CD8-positive, alpha-beta memory T cell (primary cell): ENCODE results near the gene HAPLN1. TPM values are rescaled to one million over a fixed set of nuclear protein-coding genes. Genes with fewer than 3 reads are reported as not detected.

Experiments used
- CTCF ChIA-PET: fragments of 350-600 bp; sonication (Branson Sonifier 250); formaldehyde crosslinking; loops from one replicate; lab custom pipeline; 2021; ENCODE audit warnings: antibody characterized with exemption; lab: Charles Lee
- POLR2A ChIA-PET: fragments of 350-600 bp; sonication (Branson Sonifier 250); formaldehyde crosslinking; loops from one replicate; lab custom pipeline; 2021; ENCODE audit warnings: antibody characterized with exemption; lab: Charles Lee
- DNase-seq, 5 donors: peaks; one replicate each; pipeline versions ENCODE4 v3.0.0 to v3.0.0-alpha.2; 2020 to 2022; ENCODE audit warnings: mixed read lengths in 1 of 5
- H3K27ac ChIP-seq: one replicate; pipeline ENCODE4 v1.7.0; 2013; ENCODE audit warnings: low read depth, mild to moderate bottlenecking, low read length, moderate library complexity
- H3K27me3 ChIP-seq: 2 replicates; pipeline ENCODE4 v1.7.0; 2013; ENCODE audit warnings: low read length, mild to moderate bottlenecking; ENCODE audit not compliant: insufficient read depth, poor library complexity, severe bottlenecking
- H3K36me3 ChIP-seq: 2 replicates; pipeline ENCODE4 v1.7.0; 2013; ENCODE audit warnings: mild to moderate bottlenecking, low read length, moderate library complexity; ENCODE audit not compliant: insufficient read depth
- H3K4me1 ChIP-seq: 2 replicates; pipeline ENCODE4 v1.7.0; 2013; ENCODE audit warnings: mild to moderate bottlenecking, low read length, moderate library complexity; ENCODE audit not compliant: insufficient read depth
- H3K4me3 ChIP-seq: 2 replicates; pipeline ENCODE4 v1.7.0; 2013; ENCODE audit warnings: mild to moderate bottlenecking, low read length
- H3K9me3 ChIP-seq: 2 replicates; pipeline ENCODE4 v1.7.0; 2013; ENCODE audit warnings: mild to moderate bottlenecking, low read length
- H3K27ac Mint-ChIP-seq, 8 donors: one replicate each; pipeline ENCODE4 v1.8.0; 2020 to 2021; ENCODE audit warnings: mixed read lengths in 8 of 8, mild to moderate bottlenecking in 6 of 8, inconsistent platforms in 3 of 8, moderate library complexity in 3 of 8
- H3K27me3 Mint-ChIP-seq, 2 donors: one replicate each; pipeline ENCODE4 v1.8.0; 2020 to 2021; ENCODE audit warnings: mixed read lengths in 2 of 2, mild to moderate bottlenecking in 1 of 2, moderate library complexity in 1 of 2
- H3K36me3 Mint-ChIP-seq, 3 donors: one replicate each; pipeline ENCODE4 v1.8.0; 2020 to 2021; ENCODE audit warnings: mixed read lengths in 3 of 3, inconsistent platforms in 1 of 3, mild to moderate bottlenecking in 1 of 3
- H3K4me1 Mint-ChIP-seq, 3 donors: one replicate each; pipeline ENCODE4 v1.8.0; 2020 to 2021; ENCODE audit warnings: mixed read lengths in 3 of 3, inconsistent platforms in 1 of 3, mild to moderate bottlenecking in 1 of 3
- H3K4me3 Mint-ChIP-seq, 7 donors: one replicate each; pipeline ENCODE4 v1.8.0; 2020 to 2021; ENCODE audit warnings: mixed read lengths in 7 of 7, mild to moderate bottlenecking in 6 of 7, moderate library complexity in 4 of 7, inconsistent platforms in 2 of 7
- H3K9me3 Mint-ChIP-seq, 5 donors: one replicate each; pipeline ENCODE4 v1.8.0; 2020 to 2022; ENCODE audit warnings: mixed read lengths in 5 of 5, mild to moderate bottlenecking in 3 of 5, moderate library complexity in 2 of 5, inconsistent platforms in 1 of 5
- polyA plus RNA-seq: library from polyadenylated mRNA; unstranded; fragments of 300-500 nt; fragmentation: Illumina TruSeq; gene quantifications from one replicate; pipeline ENCODE4 v1.2.3, GENCODE V29; 2021
- total RNA-seq, 2 experiments: library from RNA; stranded (reverse); gene quantifications; one replicate each; pipeline ENCODE4 v1.2.3, GENCODE V29; 2021

HAPLN1 gene
- not detected for total RNA-seq
- polyA plus RNA-seq: not detected

DNA sequence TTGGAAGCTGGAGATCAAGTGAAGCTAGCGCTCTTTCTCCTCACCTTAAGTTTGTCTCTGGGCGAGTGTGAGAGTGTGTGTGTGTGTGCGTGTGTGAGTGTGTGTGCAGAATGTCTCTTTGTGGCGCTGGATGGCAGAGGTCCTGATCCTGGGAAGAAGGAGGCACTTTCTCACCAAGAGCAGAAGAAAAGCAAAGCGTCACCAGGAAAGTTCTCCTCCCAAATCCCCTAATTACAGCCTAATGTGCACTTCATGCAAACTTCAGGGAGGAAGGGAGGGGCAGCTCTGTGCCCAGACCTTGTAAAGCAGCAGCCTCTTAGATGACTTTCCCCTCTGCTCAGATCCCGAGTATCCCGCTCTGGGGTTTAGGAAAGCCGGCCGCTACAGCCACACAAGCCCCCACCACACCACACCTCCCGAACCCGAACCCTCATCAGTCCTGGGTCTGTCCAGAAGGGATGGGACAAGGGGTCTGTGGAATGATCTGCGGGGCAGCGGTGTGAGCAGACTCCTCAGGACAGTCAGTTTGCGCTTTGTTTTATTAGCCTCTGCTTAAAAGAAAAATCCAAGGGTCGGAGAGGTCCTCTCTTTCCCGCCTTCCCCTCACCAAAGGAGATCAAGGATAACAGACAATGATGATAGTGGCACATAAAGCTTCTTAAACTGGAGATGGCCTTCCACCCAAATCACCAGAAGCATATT lies at the start of gene HAPLN1:
HAPLN1 (minus strand) TSS at position 20 of the 702 bp plus-strand sequence. CDS start 47,332 bp downstream, outside the sequence.
- Mint-ChIP-seq H3K9me3 (no peaks in the 10 kb centered on the region), H3K27ac (no peak within 1 kb of the TSS), H3K4me3 (peak within 1 kb of the TSS in 5 of 7 donors; percentile 49 to 72 (median 70)), H3K4me1 (peaks cover 7 to 19% (median 18%) of the 10 kb centered on the region in 3 donors), H3K36me3 (no peaks in the 10 kb centered on the region), H3K27me3 (peaks cover 30 to 62% of the 10 kb centered on the region in 2 donors)
- no peak within 1 kb of the TSS for H3K4me3 ChIP-seq
- peaks cover 11% of the 10 kb centered on the region for H3K27me3 ChIP-seq
- ChIA-PET POLR2A (no interaction called here), CTCF (interaction anchor here (0.7 kb wide), 1 partner anchor 9 kb away, joined by 3 read pairs; no protein-coding TSS in a partner anchor)
- H3K36me3 ChIP-seq: no peaks in the 10 kb centered on the region
- DNase-seq: no peak
- no peak within 1 kb of the TSS for H3K27ac ChIP-seq
- no peaks in the 10 kb centered on the region for H3K9me3 ChIP-seq
- no peaks in the 10 kb centered on the region for H3K4me1 ChIP-seq

DNA sequence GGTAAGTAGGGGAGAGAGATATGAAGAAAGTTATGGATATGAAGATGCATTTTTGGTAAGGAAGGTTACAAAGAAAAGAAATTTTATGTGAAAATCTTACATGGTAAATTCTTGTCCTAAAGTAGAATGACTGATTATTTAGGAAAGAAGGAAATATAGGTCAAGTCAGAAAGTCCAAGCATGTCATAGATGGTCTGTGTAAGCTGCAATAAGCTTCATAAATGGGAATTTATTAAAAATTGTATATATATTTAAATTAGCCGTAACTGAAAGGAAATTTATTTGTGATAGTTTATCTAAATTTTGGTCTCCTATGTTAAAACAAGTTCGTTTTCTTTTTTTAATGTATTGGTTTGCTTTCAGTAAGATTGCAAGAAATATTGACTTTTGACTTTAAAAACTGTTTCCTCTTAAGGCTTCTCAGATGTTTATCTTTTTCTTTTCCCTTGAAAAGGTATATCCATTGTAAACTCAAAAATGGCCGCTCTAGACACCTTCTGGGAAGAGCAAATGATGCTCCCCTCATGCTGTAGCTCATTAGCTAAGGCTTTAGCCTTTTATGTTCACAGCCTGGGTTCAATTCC lies 46.8 kb upstream of the HAPLN1 start:
- ChIA-PET POLR2A (no interaction called here), CTCF (no interaction called here)
- Mint-ChIP-seq H3K9me3 (peaks cover 2 to 13% (median 9%) of the 10 kb centered on the region in 5 donors), H3K4me1 (no peaks in the 10 kb centered on the region), H3K27ac (no peak overlapping the region), H3K27me3 (no peaks in the 10 kb centered on the region), H3K36me3 (no peaks in the 10 kb centered on the region), H3K4me3 (no peak overlapping the region)
- Histone ChIP-seq H3K4me1 (no peaks in the 10 kb centered on the region), H3K9me3 (no peaks in the 10 kb centered on the region), H3K27ac (no peak overlapping the region), H3K27me3 (no peaks in the 10 kb centered on the region), H3K36me3 (no peaks in the 10 kb centered on the region), H3K4me3 (no peak overlapping the region)
- no peak for DNase-seq

DNA sequence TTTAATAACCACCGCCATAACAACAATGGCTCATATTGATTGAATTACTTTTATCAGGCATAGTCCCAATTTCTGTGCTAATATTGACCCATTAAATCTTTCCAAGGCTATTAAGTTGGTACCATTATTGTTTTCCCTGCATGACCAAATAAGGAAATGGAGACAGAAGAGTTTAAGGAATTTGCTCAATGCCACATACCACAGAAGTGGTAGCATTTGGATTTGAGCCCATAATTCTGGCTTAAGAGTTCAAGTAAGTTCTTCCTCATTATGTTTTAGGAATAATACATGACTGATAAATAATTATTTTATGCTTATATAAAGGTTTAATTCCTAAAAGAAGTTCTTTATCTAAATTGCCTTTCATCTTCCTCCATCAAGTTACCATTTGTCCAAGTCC lies 43.4 kb upstream of the HAPLN1 start:
- CTCF ChIA-PET: no interaction called here
- Mint-ChIP-seq H3K4me3 (no peak overlapping the region), H3K4me1 (no peaks in the 10 kb centered on the region), H3K27me3 (no peaks in the 10 kb centered on the region), H3K36me3 (no peaks in the 10 kb centered on the region), H3K27ac (no peak overlapping the region), H3K9me3 (peaks cover 2 to 13% (median 9%) of the 10 kb centered on the region in 5 donors)
- no peaks in the 10 kb centered on the region for H3K9me3 ChIP-seq
- no peak overlapping the region for H3K4me3 ChIP-seq
- POLR2A ChIA-PET: no interaction called here
- DNase-seq: no peak
- H3K4me1 ChIP-seq: no peaks in the 10 kb centered on the region
- no peak overlapping the region for H3K27ac ChIP-seq
- no peaks in the 10 kb centered on the region for H3K27me3 ChIP-seq
- H3K36me3 ChIP-seq: no peaks in the 10 kb centered on the region

DNA sequence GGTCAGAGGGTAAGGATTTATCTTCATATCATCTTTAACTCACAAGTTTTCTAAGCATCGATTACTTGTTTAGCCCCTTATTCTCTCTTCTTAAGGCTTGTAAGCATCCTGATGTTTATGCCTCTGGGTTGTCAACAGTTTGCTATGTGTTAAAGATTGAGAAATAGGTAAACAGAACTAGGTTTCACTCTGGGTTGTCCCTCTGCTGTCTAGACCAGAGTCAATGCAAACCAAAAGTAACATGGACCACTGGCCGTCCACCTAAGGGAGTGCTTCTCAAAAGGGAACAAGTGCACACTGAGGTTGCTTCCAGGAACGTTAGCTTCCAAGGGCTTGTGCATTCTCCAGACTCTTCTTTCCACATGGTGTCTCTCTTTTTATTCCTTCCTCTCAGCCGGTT lies 39.9 kb upstream of the HAPLN1 start:
- Histone ChIP-seq H3K4me1 (no peaks in the 10 kb centered on the region), H3K36me3 (no peaks in the 10 kb centered on the region), H3K9me3 (no peaks in the 10 kb centered on the region), H3K4me3 (no peak overlapping the region), H3K27me3 (no peaks in the 10 kb centered on the region), H3K27ac (no peak overlapping the region)
- H3K36me3 Mint-ChIP-seq: no peaks in the 10 kb centered on the region
- no peak overlapping the region for H3K4me3 Mint-ChIP-seq
- H3K27me3 Mint-ChIP-seq: no peaks in the 10 kb centered on the region
- no peak overlapping the region for H3K27ac Mint-ChIP-seq
- H3K4me1 Mint-ChIP-seq: no peaks in the 10 kb centered on the region
- DNase-seq: no peak
- H3K9me3 Mint-ChIP-seq: peaks cover 0 to 7% (median 0%) of the 10 kb centered on the region in 5 donors
- ChIA-PET POLR2A (no interaction called here), CTCF (no interaction called here)

DNA sequence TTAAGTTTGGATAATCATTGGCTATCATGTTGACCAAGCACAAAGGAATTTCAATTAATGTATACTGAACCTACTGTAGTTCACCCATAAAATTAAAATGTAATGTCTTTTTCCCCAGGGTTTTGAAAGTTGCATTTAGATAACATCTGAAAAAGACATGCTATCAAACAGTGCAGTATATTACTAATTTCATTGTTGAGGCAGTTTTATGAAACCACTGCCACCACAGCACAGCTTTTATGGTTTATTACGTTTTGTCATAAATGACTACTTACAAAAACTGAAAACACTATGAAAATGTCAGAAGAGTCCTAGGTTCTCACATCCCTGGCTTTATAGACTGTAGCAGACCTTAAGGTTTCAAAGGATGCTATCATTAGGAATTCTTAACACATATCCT lies 32.0 kb upstream of the HAPLN1 start:
- no peak overlapping the region for H3K27ac Mint-ChIP-seq

DNA sequence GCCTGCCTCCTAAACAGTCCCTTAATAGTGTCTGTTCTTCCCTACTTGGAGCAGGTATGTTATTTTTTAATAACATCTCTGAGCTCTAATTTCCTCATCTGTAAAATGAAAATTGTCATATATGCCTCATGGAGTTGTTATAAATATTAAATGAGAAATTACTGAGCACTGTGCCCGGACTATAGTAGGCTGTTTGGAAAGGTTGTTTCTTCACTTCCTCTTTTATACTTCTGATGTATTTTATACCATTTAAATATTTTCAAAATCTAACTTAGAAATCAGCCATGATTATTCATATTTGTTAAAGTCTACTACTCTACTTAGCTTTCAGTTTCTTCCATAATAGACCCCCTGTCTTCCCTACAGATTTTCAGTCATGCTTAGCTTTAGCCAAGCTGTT lies 30.5 kb upstream of the HAPLN1 start:
- Histone ChIP-seq H3K4me1 (no peaks in the 10 kb centered on the region), H3K4me3 (no peak overlapping the region), H3K9me3 (no peaks in the 10 kb centered on the region), H3K36me3 (no peaks in the 10 kb centered on the region), H3K27ac (no peak overlapping the region), H3K27me3 (no peaks in the 10 kb centered on the region)
- Mint-ChIP-seq H3K27me3 (no peaks in the 10 kb centered on the region), H3K9me3 (peaks cover 3 to 23% (median 15%) of the 10 kb centered on the region in 5 donors), H3K4me1 (no peaks in the 10 kb centered on the region), H3K36me3 (no peaks in the 10 kb centered on the region), H3K27ac (no peak overlapping the region), H3K4me3 (no peak overlapping the region)
- ChIA-PET CTCF (no interaction called here), POLR2A (no interaction called here)
- no peak for DNase-seq

More for the DNA sequence above, 32.0 kb upstream of the HAPLN1 start:
- Histone ChIP-seq H3K36me3 (no peaks in the 10 kb centered on the region), H3K9me3 (no peaks in the 10 kb centered on the region), H3K27me3 (no peaks in the 10 kb centered on the region), H3K27ac (no peak overlapping the region), H3K4me1 (no peaks in the 10 kb centered on the region), H3K4me3 (no peak overlapping the region)
- CTCF ChIA-PET: no interaction called here
- Mint-ChIP-seq H3K9me3 (peaks cover 3 to 23% (median 11%) of the 10 kb centered on the region in 5 donors), H3K36me3 (no peaks in the 10 kb centered on the region), H3K4me3 (no peak overlapping the region), H3K27me3 (no peaks in the 10 kb centered on the region), H3K4me1 (no peaks in the 10 kb centered on the region)
- DNase-seq: no peak
- POLR2A ChIA-PET: no interaction called here

DNA sequence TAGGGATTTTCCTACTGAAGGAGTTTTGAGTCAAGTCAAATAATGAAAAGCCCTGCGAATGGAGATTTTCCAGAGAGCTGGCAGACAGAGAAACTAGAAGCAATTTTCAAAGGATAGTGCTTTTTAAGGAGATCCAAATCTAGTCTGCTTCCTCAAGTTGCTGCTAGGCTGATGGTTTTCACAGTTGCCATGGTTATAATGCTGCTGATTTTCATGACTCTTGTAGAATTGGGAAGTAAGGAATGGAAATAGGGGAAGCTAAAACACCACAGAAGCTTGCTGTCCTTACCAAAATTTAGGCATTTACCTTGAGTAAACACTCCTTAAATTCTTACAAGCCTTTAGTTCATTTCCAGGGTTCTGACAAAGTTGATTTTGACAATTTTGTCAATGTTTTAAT lies 30.1 kb upstream of the HAPLN1 start:
- H3K4me3 ChIP-seq: no peak overlapping the region
- Mint-ChIP-seq H3K36me3 (no peaks in the 10 kb centered on the region), H3K27me3 (no peaks in the 10 kb centered on the region), H3K4me3 (no peak overlapping the region), H3K4me1 (no peaks in the 10 kb centered on the region), H3K27ac (no peak overlapping the region), H3K9me3 (peaks cover 3 to 23% (median 15%) of the 10 kb centered on the region in 5 donors)
- H3K27ac ChIP-seq: no peak overlapping the region
- no peaks in the 10 kb centered on the region for H3K27me3 ChIP-seq
- no peaks in the 10 kb centered on the region for H3K9me3 ChIP-seq
- no peaks in the 10 kb centered on the region for H3K4me1 ChIP-seq
- no peak for DNase-seq
- POLR2A ChIA-PET: no interaction called here
- CTCF ChIA-PET: no interaction called here
- H3K36me3 ChIP-seq: no peaks in the 10 kb centered on the region

DNA sequence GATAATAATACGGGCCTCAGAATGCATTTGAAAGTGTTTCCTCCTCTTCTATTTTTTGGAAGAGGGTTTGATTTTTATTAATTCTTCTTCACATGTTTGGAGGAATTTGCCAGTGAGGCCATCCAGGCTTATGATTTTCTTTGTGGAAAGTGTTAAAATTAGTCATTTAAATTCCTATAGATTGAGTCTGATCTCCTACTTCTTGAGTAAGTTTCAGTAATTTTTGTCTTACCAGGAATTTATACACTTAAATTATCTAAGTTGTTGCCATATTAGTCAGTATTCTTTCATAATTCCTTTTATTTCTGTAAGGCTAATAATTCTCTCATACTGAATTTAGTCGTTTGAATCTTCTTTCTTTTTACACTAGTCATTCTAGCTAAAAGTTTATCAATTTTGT lies 25.2 kb upstream of the HAPLN1 start:
- no peaks in the 10 kb centered on the region for H3K27me3 Mint-ChIP-seq
- POLR2A ChIA-PET: no interaction called here
- Histone ChIP-seq H3K9me3 (no peaks in the 10 kb centered on the region), H3K27me3 (no peaks in the 10 kb centered on the region), H3K4me1 (no peaks in the 10 kb centered on the region), H3K27ac (no peak overlapping the region), H3K36me3 (no peaks in the 10 kb centered on the region), H3K4me3 (no peak overlapping the region)
- H3K36me3 Mint-ChIP-seq: no peaks in the 10 kb centered on the region
- no peak for DNase-seq
- peaks cover 5 to 23% (median 9%) of the 10 kb centered on the region in 5 donors for H3K9me3 Mint-ChIP-seq
- CTCF ChIA-PET: no interaction called here
- H3K4me1 Mint-ChIP-seq: no peaks in the 10 kb centered on the region
- no peak overlapping the region for H3K27ac Mint-ChIP-seq
- no peak overlapping the region for H3K4me3 Mint-ChIP-seq
